ENCODE results near the gene TBC1D24. TPM values are rescaled to one million over a fixed set of nuclear protein-coding genes. Genes with fewer than 3 reads are reported as not detected.

TBC1D24 gene
- total RNA-seq, 2 experiments from 2014 or later, result 21.1 to 22.4 TPM

DNA sequence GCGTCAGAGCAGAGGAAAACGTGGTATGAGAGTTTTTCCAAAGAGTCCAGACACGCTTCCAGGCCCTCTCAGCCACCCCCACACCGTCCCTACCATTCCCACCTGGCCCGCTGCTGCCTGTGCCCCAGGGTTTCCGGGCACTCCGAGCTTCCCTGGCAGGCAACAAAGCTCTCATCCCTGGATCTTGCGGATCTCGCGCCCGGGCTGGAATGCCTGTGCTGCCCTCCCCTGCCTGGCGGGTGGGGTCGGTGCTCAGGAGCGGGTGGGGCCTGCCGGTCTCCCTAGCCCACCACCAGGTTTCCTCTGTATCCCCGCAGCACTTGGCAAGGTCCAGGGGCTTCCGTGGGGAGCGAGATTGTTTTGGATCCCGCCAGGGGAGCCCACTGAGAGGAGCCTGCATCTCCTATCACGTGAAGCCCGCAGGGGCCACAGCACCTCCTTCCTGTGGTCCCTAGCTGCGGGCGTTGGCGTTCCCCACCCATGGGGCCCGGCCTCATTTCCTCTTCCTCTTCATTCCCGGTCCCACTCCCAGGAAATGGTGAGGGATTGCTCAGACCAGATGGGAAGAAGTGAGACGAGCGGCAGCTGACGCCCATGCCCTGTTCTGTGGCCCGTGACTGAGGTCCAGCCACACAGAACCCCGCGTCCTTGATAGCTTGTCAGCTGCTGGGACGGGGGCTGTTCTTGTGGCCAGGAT, 11.0 kb downstream of the TBC1D24 start:
- Mint-ChIP-seq H3K36me3 (ENCODE audit: low read depth) (peaks cover 4% of the 10 kb centered on the region), H3K9me3 (ENCODE audit: insufficient read depth) (no peaks in the 10 kb centered on the region), H3K4me1 (ENCODE audit: low read depth) (peaks cover 27% of the 10 kb centered on the region), H3K27ac (no peak overlapping the region), H3K27me3 (ENCODE audit: low read depth) (no peaks in the 10 kb centered on the region), H3K4me3 (no peak overlapping the region)
- POLR2A ChIA-PET, result interaction anchor here (1.1 kb wide), 1 partner anchor 28 kb away, joined by 4 read pairs; the partner anchor contains the start of gene ATP6V0C
- CTCF ChIA-PET, result interaction anchor here (1.0 to 4.4 kb wide), 7 partner anchors 15 to 331 kb away, joined by 3 to 27 read pairs (median 3); partner anchors contain the start of genes ABCA3, TEDC2 and TRAF7
- DNase-seq (no peak), ATAC-seq (no peak)

DNA sequence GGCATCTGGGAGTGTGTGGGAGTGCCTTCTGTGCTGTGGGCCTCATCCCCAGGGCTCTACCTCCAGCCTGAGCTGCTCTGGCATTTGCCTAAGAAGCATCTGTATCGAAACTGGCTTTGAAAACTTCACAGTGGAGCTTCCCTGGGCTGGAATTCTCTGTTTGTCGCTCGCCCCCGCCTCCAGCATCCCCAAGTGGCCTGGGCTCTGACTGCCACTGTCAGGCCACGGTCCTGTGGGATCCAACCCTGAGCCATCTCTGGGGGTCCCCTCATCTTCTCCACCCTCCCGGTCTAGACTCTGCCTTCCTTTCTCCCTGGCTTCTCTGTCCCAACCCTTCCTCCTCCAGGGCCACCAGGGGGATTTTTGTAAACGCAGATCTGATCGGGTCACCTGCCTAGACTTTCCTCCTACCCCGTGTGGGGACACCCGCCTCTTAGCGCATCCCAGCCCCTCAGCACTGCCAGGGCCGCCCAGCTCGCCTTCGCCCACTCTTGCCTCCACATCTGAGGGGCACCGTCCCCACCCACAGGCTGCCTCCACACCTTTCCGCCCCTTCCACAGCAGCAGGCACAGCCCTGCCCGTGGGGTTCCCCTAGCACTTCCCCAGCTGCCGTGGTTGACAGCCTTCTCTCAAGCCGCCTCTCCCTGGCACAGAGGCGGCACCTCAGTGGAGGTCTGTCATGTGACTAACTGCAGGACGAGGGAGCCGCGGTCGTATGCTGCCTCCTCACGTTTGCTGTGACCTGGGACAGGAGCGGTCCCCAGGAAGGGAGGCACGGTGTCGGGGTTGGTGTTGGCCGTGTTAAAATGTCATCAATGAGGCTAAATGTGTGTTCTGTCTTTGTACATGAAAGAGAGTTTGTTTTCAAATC, 12.0 kb downstream of the TBC1D24 start:
- H3K4me3 Mint-ChIP-seq, result peak overlapping the region; percentile 22
- H3K27me3 Mint-ChIP-seq (ENCODE audit: low read depth), result no peaks in the 10 kb centered on the region
- peak overlapping the region; percentile 65 for H3K27ac Mint-ChIP-seq
- no peaks in the 10 kb centered on the region for H3K9me3 Mint-ChIP-seq (ENCODE audit: insufficient read depth)
- DNase-seq, result peak; percentile 80
- peaks cover 4% of the 10 kb centered on the region for H3K36me3 Mint-ChIP-seq (ENCODE audit: low read depth)
- POLR2A ChIA-PET, result interaction anchor here (1.1 kb wide), 1 partner anchor 27 kb away, joined by 4 read pairs; the partner anchor contains the start of gene ATP6V0C
- ATAC-seq, result peak; percentile 92
- peaks cover 27% of the 10 kb centered on the region for H3K4me1 Mint-ChIP-seq (ENCODE audit: low read depth)
- CTCF ChIA-PET, result interaction anchor here (0.7 to 4.4 kb wide), 8 partner anchors 14 to 331 kb away, joined by 3 to 27 read pairs (median 3); partner anchors contain the start of genes ABCA3, TEDC2 and TRAF7

DNA sequence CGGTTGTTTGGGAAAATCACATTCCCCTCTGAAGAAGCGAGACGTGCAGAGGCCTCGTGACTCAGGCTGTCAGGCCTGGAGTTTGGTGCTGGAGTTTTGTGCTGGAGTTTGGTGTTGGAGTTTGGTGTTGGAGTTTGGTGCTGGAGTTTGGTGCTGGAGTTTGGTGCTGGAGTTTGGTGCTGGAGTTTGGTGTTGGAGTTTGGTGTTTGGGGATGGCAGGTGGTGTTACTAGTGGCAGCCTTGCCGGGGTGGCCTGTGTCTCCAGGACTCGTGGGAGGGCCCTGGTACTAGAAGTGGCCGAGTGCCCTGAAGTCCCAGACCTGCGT, 12.6 kb downstream of the TBC1D24 start:
- ChIA-PET CTCF (interaction anchor here (1.4 to 4.4 kb wide), 2 partner anchors 13 to 236 kb away, joined by 3 to 27 read pairs; no protein-coding TSS in a partner anchor), POLR2A (no interaction called here)
- Mint-ChIP-seq H3K27me3 (ENCODE audit: low read depth) (no peaks in the 10 kb centered on the region), H3K4me3 (peak overlapping the region; percentile 22), H3K27ac (peak overlapping the region; percentile 65), H3K4me1 (ENCODE audit: low read depth) (peaks cover 27% of the 10 kb centered on the region), H3K9me3 (ENCODE audit: insufficient read depth) (no peaks in the 10 kb centered on the region), H3K36me3 (ENCODE audit: low read depth) (peaks cover 4% of the 10 kb centered on the region)
- no peak for DNase-seq
- no peak for ATAC-seq

DNA sequence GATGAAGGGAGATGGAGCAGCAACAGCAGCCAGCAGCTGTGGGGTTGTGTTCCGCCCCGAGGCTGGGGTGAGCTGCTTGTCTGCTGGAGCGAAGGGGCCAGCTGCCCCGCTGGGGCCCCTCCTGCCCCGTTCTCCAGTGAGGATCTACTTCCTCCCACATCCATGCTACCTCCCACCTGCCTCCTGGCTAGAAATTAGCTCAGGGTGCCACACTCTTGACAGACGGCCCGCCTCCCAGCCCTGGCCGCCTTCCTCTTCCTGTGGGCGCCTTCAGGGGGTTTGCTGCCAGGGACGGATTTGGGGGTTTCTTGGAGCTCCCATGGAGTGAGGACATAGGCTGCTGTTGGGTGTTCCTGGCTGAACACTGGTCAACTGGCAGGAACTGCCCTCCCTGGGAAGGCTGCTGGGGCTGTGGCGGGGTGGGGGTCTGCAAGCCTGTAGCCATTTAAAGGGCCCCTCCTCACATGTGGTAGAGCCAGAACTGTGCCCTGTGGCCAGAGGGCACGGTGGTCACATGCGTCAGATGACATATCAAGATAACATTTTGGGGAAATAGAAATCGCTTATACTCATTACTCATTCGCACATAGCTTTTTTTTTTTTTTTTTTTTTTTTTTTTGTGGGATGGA, 13.1 kb downstream of the TBC1D24 start:
- DNase-seq, result no peak
- no peaks in the 10 kb centered on the region for H3K27me3 Mint-ChIP-seq (ENCODE audit: low read depth)
- H3K36me3 Mint-ChIP-seq (ENCODE audit: low read depth), result peaks cover 4% of the 10 kb centered on the region
- ChIA-PET CTCF (interaction anchor here (0.8 to 4.4 kb wide), 6 partner anchors 13 to 236 kb away, joined by 3 to 27 read pairs (median 4); partner anchors contain the start of genes CCNF and TBC1D24), POLR2A (interaction anchor here (1.2 kb wide), 1 partner anchor 14 kb away, joined by 4 read pairs; the partner anchor contains the start of gene TBC1D24)
- H3K4me1 Mint-ChIP-seq (ENCODE audit: low read depth), result peaks cover 27% of the 10 kb centered on the region
- no peak for ATAC-seq
- no peak overlapping the region for H3K4me3 Mint-ChIP-seq
- no peak overlapping the region for H3K27ac Mint-ChIP-seq
- H3K9me3 Mint-ChIP-seq (ENCODE audit: insufficient read depth), result no peaks in the 10 kb centered on the region

DNA sequence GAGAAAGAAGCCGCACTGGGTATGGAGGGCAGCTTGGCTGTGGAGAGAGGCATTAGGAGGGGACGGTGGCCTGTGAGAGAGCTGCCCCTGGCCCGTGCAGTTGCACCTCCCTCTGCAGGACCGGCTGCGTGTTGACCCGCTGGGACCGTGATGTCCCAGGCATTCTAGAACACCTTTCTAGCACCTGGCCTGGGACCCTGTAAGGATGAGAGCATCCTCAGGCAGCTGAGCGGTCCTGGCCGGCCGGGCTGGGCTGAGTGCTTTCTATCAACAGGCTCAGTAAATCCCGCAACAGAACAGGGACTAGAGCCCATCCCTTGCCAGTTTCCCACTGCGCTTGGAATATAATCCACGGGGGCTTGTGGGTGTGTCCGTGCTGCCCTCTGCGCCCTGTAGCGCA, 14.7 kb downstream of the TBC1D24 start:
- H3K27me3 Mint-ChIP-seq (ENCODE audit: low read depth), result no peaks in the 10 kb centered on the region
- CTCF ChIA-PET, result interaction anchor here (4.4 kb wide), 1 partner anchor 11 kb away, joined by 27 read pairs; no protein-coding TSS in a partner anchor
- peaks cover 27% of the 10 kb centered on the region for H3K4me1 Mint-ChIP-seq (ENCODE audit: low read depth)
- POLR2A ChIA-PET, result no interaction called here
- no peak overlapping the region for H3K27ac Mint-ChIP-seq
- no peaks in the 10 kb centered on the region for H3K9me3 Mint-ChIP-seq (ENCODE audit: insufficient read depth)
- ATAC-seq, result no peak
- H3K36me3 Mint-ChIP-seq (ENCODE audit: low read depth), result peaks cover 4% of the 10 kb centered on the region
- DNase-seq, result no peak
- no peak overlapping the region for H3K4me3 Mint-ChIP-seq

DNA sequence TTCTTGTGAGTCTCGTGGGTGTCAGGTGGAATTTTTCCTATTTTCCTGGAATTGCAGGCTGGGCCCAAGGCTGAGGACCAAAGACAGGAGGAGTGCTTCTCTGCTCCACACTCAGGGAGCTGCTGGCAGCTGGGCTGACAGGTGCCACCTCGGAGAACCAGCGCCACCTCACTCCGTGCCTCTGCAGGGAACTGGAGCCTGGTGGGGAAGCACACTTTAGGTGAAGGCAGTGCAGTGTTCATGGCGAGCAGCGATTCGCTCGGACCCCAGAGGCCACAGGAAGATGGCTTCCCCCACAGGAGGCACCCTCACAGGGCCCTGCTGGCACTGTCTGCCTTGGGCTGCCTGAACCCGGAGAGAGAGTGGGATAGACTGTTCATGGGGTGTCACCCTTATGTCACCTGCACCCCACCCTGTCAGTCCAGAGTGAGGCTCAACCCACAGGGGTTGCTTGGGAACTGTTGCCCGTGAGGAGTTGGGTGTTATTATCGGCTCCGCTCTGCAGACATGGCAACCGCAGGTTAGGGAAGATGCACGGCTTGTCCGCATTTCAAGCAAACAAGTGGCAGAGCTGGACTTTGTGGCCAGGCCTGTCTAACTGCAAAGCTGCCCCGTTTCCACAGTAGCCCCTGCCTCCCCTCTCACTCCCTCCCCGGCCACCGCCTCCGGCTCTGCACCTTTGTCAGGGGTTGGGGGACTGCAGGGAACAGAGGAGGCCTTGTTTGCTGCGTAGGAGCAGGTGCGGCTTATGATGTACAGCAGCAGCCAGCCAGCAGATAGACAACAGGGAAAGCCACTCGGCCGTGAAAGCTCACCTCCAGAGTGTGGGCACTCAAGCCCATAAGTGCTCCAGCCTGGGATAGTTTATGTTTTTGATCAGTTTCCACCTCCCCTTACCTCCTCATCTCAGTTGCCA, 15.5 kb downstream of the TBC1D24 start:
- CTCF ChIA-PET, result interaction anchor here (2.0 to 4.4 kb wide), 2 partner anchors 10 to 11 kb away, joined by 6 to 27 read pairs; no protein-coding TSS in a partner anchor

DNA sequence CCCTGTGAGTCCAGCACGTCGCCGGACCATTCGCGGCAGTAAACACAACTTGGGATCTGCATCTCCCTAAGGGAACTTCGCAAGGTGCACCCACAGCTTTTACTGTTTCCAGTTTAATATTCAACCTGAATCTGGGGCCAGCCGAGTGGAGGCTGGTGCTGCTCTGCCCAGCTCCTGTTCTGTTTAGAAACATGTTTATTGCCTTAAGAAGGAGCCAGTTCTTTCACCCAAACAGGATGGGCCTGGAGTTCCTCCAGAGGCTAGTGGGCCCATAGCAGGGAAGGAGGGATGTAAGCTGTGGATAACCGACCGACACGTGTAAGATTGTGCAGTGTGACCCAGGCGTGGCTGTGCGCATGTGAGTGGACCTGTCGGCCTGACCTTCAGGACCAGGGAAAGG, 17.4 kb downstream of the TBC1D24 start:
- Mint-ChIP-seq H3K4me1 (ENCODE audit: low read depth) (peaks cover 10% of the 10 kb centered on the region), H3K27me3 (ENCODE audit: low read depth) (no peaks in the 10 kb centered on the region), H3K36me3 (ENCODE audit: low read depth) (peaks cover 3% of the 10 kb centered on the region), H3K9me3 (ENCODE audit: insufficient read depth) (no peaks in the 10 kb centered on the region), H3K27ac (no peak overlapping the region), H3K4me3 (no peak overlapping the region)
- ATAC-seq, result no peak
- ChIA-PET POLR2A (no interaction called here), CTCF (interaction anchor here (2.0 kb wide), 1 partner anchor 9 kb away, joined by 6 read pairs; no protein-coding TSS in a partner anchor)
- no peak for DNase-seq

More for the DNA sequence above, 15.5 kb downstream of the TBC1D24 start:
- no peak overlapping the region for H3K4me3 Mint-ChIP-seq
- ATAC-seq, result no peak
- no peak for DNase-seq
- peaks cover 4% of the 10 kb centered on the region for H3K36me3 Mint-ChIP-seq (ENCODE audit: low read depth)
- H3K9me3 Mint-ChIP-seq (ENCODE audit: insufficient read depth), result no peaks in the 10 kb centered on the region
- POLR2A ChIA-PET, result no interaction called here
- no peaks in the 10 kb centered on the region for H3K27me3 Mint-ChIP-seq (ENCODE audit: low read depth)
- peaks cover 25% of the 10 kb centered on the region for H3K4me1 Mint-ChIP-seq (ENCODE audit: low read depth)
- H3K27ac Mint-ChIP-seq, result no peak overlapping the region

DNA sequence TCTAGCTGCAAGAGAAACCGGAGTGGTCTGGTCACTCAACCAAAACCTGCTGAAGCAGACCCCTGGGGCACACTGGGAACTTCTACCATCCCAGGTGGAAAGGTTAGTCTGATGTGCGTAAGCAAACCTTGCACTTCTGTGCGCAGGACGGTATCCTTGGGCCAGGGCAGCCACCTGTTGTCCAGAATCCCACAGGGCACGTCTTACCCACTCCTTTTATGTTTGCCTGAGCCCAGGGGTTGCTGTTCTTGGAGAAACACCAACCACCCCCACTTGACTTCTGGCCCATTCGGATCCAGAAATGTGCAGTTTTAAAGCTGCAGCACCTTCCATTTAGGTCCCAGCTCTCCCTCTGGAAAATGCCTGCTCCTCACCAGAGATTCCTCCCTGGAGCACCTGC, 18.7 kb downstream of the TBC1D24 start:
- no peak overlapping the region for H3K27ac Mint-ChIP-seq

DNA sequence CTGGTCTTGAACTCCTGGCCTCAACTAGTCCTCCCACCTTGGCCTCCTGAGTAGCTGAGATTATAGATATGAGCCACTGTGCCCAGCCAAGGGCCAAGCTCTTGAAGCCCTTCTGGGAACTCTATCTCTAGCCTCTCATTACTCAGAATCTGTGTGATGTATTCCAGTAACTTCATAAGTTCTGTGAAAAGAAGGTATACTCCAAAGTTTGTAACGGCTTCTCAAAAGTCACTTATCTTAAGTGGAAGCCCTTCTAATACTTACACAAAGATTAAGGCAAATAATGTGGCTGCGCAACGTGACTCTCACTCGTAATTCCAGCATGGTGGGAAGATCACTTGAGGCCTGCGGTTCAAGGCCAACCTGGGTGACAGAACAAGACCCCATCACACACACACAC, 19.7 kb downstream of the TBC1D24 start:
- Mint-ChIP-seq H3K4me3 (no peak overlapping the region), H3K27ac (no peak overlapping the region), H3K9me3 (ENCODE audit: insufficient read depth) (no peaks in the 10 kb centered on the region), H3K27me3 (ENCODE audit: low read depth) (no peaks in the 10 kb centered on the region), H3K4me1 (ENCODE audit: low read depth) (no peaks in the 10 kb centered on the region), H3K36me3 (ENCODE audit: low read depth) (peaks cover 7% of the 10 kb centered on the region)
- ChIA-PET CTCF (no interaction called here), POLR2A (interaction anchor here (1.7 kb wide), 1 partner anchor 18 kb away, joined by 4 read pairs; no protein-coding TSS in a partner anchor)
- no peak for DNase-seq
- no peak for ATAC-seq

More for the DNA sequence above, 18.7 kb downstream of the TBC1D24 start:
- Mint-ChIP-seq H3K4me1 (ENCODE audit: low read depth) (no peaks in the 10 kb centered on the region), H3K9me3 (ENCODE audit: insufficient read depth) (no peaks in the 10 kb centered on the region), H3K36me3 (ENCODE audit: low read depth) (peaks cover 7% of the 10 kb centered on the region), H3K4me3 (no peak overlapping the region), H3K27me3 (ENCODE audit: low read depth) (no peaks in the 10 kb centered on the region)
- no peak for DNase-seq
- CTCF ChIA-PET, result no interaction called here
- ATAC-seq, result no peak
- POLR2A ChIA-PET, result interaction anchor here (0.6 to 1.7 kb wide), 2 partner anchors 19 to 709 kb away, joined by 3 to 4 read pairs; no protein-coding TSS in a partner anchor

DNA sequence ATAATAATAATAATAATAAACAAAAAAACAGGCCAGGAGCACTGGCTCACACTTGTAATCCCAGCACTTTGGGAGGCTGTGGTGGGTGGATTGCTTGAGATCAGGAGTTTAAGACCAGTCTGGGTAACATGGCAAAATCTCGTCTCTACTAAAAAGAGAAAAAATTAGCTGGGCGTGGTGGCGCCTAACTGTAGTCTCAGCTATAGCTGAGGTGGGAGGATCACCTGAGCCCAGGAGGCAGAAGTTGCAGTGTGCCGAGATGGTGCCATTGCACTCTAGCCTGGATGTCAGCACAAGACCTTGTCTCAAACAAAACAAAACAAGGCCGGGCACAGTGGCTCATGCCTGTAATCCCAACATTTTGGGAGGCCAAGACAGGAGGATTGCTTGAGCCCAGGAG, 20.1 kb downstream of the TBC1D24 start:
- CTCF ChIA-PET, result no interaction called here
- POLR2A ChIA-PET, result no interaction called here
- Mint-ChIP-seq H3K36me3 (ENCODE audit: low read depth) (peaks cover 7% of the 10 kb centered on the region), H3K27ac (no peak overlapping the region), H3K9me3 (ENCODE audit: insufficient read depth) (no peaks in the 10 kb centered on the region), H3K27me3 (ENCODE audit: low read depth) (no peaks in the 10 kb centered on the region), H3K4me3 (no peak overlapping the region), H3K4me1 (ENCODE audit: low read depth) (no peaks in the 10 kb centered on the region)
- no peak for DNase-seq
- ATAC-seq, result no peak
